HL-60 (cell line): ENCODE data around the gene PERM1.
"Not testable (repeated sequence)": the region's sequence is repeated elsewhere in the genome, so short reads cannot be mapped to it uniquely, and the experiment has no call there.

ENCODE experiments used
- DNase-seq, 2 experiments: peaks; one replicate each; pipeline ENCODE4 v3.0.0-alpha.2; 2010 to 2020; ENCODE audit warnings: low read depth in 1 of 2, low spot score in 1 of 2
- H3K27ac ChIP-seq: fragments of 250-450 bp; sonication (Bioruptor Pico); replicated peaks from 2 replicates; pipeline ENCODE4 v1.5.1; 2020; ENCODE audit warnings: mild to moderate bottlenecking, moderate library complexity
- H3K27me3 ChIP-seq: fragments of 250-450 bp; sonication (Bioruptor Pico); 2 replicates; pipeline ENCODE4 v1.5.1; 2021; ENCODE audit warnings: mild to moderate bottlenecking, moderate library complexity; ENCODE audit not compliant: insufficient read depth, poor library complexity, severe bottlenecking
- H3K4me3 ChIP-seq: replicated peaks from 2 replicates; pipeline ENCODE4 v1.5.1; 2011; ENCODE audit warnings: mild to moderate bottlenecking, control low read depth, low read length; ENCODE audit not compliant: insufficient read depth
- CTCF ChIP-seq: IDR thresholded peaks from one replicate; pipeline ENCODE4 v1.5.1; 2011; ENCODE audit warnings: low read length, control low read depth, inconsistent platforms; ENCODE audit not compliant: insufficient read depth
- GABPA ChIP-seq: IDR thresholded peaks from 2 replicates; pipeline ENCODE4 v1.6.1; 2012; ENCODE audit warnings: low read depth
- POLR2AphosphoS5 ChIP-seq: IDR thresholded peaks from 2 replicates; pipeline ENCODE4 v1.6.1; 2012; ENCODE audit warnings: low read depth
- REST ChIP-seq: IDR thresholded peaks from 2 replicates; pipeline ENCODE4 v1.6.1; 2012; ENCODE audit warnings: low read depth; ENCODE audit not compliant: insufficient replicate concordance
- SPI1 ChIP-seq: IDR thresholded peaks from 2 replicates; pipeline ENCODE4 v1.6.1; 2012; ENCODE audit warnings: low read depth, mild to moderate bottlenecking, borderline replicate concordance

PERM1 gene

GRCh38 chr1:979744-980072 lies 2.2 kb downstream of the PERM1 start:
- DNase-seq: no peak
- TF ChIP-seq CTCF (no peak), GABPA (no peak), POLR2AphosphoS5 (no peak), REST (no peak), SPI1 (no peak)
- peaks cover 33% of the 10 kb centered on the region for H3K27me3 ChIP-seq
- H3K27ac ChIP-seq: no peak overlapping the region
- no peak overlapping the region for H3K4me3 ChIP-seq

GRCh38 chr1:978835-979743 lies 2.8 kb downstream of the PERM1 start:
- Histone ChIP-seq H3K27me3 (peaks cover 30% of the 10 kb centered on the region), H3K27ac (no peak overlapping the region), H3K4me3 (no peak overlapping the region)
- no peak for TF ChIP-seq CTCF
- no peak for TF ChIP-seq REST
- no peak for TF ChIP-seq GABPA
- no peak for TF ChIP-seq SPI1
- TF ChIP-seq POLR2AphosphoS5: no peak
- DNase-seq: no peak

GRCh38 chr1:978069-978834 lies 3.6 kb downstream of the PERM1 start:
- H3K27me3 ChIP-seq: peaks cover 25% of the 10 kb centered on the region
- TF ChIP-seq POLR2AphosphoS5 (no peak), GABPA (no peak), REST (no peak), SPI1 (no peak), CTCF (no peak)
- H3K27ac ChIP-seq: no peak overlapping the region
- DNase-seq: no peak
- no peak overlapping the region for H3K4me3 ChIP-seq

GRCh38 chr1:976791-977190 lies 5.1 kb downstream of the PERM1 start:
- DNase-seq: not testable (repeated sequence)
- H3K27me3 ChIP-seq: peaks cover 21% of the 10 kb centered on the region

More at GRCh38 chr1:976791-977190, 5.1 kb downstream of the PERM1 start:
- not testable (repeated sequence) for H3K27ac ChIP-seq, H3K4me3 ChIP-seq
